Measurements from ENCODE around the gene SLC20A1.

GRCh38 chr2:112662704-112663103, 17.0 kb downstream of the SLC20A1 start:
- TF ChIP-seq CTCF (IDR thresholded peaks at IDR 0.05) (no peak), POLR2A (IDR thresholded peaks at IDR 0.05) (no peak)
